ENCODE measurements around the gene CAMK2D. TPM values are rescaled to one million over a fixed set of nuclear protein-coding genes. Genes with fewer than 3 reads are reported as not detected.
A peak's percentile ranks its signal among the peaks of the same experiment; 100 is the strongest.

Gene CAMK2D
- total RNA-seq, 1 donor, result 207 TPM

DNA sequence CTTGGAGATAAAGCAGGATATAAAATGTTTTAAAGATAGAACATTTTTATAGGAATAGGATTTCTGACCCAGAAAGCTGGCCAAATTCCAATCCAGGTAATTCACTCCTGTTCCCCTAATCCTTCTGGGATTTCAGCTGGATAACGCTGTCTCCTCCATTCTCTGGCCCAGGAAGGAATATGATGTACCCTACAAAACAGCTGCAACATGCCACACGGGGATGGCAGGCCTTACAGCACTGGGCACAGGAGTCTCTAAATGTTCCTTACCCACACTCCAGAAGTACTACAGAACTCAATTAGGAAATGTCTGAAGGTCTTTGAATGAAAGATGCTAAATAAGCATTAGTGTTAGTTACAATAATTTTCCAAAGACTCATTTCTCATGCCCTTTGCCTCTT is 15.8 kb downstream of the CAMK2D start:
- TF ChIP-seq, protein P1, sequence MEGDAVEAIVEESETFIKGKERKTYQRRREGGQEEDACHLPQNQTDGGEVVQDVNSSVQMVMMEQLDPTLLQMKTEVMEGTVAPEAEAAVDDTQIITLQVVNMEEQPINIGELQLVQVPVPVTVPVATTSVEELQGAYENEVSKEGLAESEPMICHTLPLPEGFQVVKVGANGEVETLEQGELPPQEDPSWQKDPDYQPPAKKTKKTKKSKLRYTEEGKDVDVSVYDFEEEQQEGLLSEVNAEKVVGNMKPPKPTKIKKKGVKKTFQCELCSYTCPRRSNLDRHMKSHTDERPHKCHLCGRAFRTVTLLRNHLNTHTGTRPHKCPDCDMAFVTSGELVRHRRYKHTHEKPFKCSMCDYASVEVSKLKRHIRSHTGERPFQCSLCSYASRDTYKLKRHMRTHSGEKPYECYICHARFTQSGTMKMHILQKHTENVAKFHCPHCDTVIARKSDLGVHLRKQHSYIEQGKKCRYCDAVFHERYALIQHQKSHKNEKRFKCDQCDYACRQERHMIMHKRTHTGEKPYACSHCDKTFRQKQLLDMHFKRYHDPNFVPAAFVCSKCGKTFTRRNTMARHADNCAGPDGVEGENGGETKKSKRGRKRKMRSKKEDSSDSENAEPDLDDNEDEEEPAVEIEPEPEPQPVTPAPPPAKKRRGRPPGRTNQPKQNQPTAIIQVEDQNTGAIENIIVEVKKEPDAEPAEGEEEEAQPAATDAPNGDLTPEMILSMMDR (IDR thresholded peaks at IDR 0.05; ENCODE audit: extremely low read depth, low read depth, low read length), result no peak

DNA sequence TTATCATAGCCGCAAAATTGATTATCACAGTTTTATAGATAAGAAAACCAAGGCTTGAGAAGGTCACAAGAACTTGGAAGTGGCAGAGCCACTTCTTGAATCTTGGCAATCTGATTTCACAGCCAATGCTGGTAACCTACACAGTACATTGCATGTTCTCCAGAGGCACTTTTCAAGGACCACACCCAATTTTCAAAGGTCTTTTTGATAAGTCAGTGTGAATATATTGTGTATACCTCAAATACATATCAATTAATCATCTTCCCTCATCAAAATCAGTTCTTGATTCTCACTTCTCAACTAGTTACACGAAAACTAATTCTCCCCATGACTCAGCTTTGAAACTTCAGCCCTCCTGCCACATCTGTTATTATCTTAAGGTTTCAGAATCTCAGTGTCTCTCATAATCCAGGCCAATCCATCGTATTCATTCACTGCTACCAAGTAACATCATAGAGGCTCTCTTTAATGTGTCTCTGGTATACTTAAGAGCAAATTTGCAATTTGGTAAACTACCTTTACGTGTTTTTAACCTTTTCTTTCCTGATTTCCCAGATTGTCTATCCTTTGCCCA is 16.8 kb downstream of the CAMK2D start:
- peaks cover 9% of the 10 kb centered on the region for H3K36me3 ChIP-seq (ENCODE audit: insufficient read depth, low read length)
- peaks cover 90% of the 10 kb centered on the region for H3K79me2 ChIP-seq (ENCODE audit: insufficient read depth, low read length)
- H3K27me3 ChIP-seq (ENCODE audit: insufficient read depth, low read length), result no peaks in the 10 kb centered on the region
- no peak overlapping the region for H3K4me3 ChIP-seq (ENCODE audit: insufficient read depth, low read length)
- peaks cover 9% of the 10 kb centered on the region for H3K4me1 ChIP-seq (ENCODE audit: insufficient read depth, low read length)
- no peaks in the 10 kb centered on the region for H4K20me1 ChIP-seq (ENCODE audit: insufficient read depth, low read length)
- peak overlapping the region; percentile 3 for H3K27ac ChIP-seq (ENCODE audit: low read depth, low read length)
- H3K4me2 ChIP-seq (ENCODE audit: insufficient read depth, low read length), result no peak overlapping the region
- H2AFZ ChIP-seq (ENCODE audit: low read length), result no peak overlapping the region
- no peaks in the 10 kb centered on the region for H3K9me3 ChIP-seq (ENCODE audit: low read depth, low read length)
- no peak for DNase-seq (ENCODE audit: insufficient read length, low spot score, missing footprints)
- TF ChIP-seq, protein P1 (IDR thresholded peaks at IDR 0.05; ENCODE audit: extremely low read depth, low read depth, low read length), result no peak

More for the DNA sequence above, 15.8 kb downstream of the CAMK2D start:
- no peaks in the 10 kb centered on the region for H3K9me3 ChIP-seq (ENCODE audit: low read depth, low read length)
- no peak overlapping the region for H3K27ac ChIP-seq (ENCODE audit: low read depth, low read length)
- H4K20me1 ChIP-seq (ENCODE audit: insufficient read depth, low read length), result no peaks in the 10 kb centered on the region
- no peak overlapping the region for H3K4me2 ChIP-seq (ENCODE audit: insufficient read depth, low read length)
- H3K79me2 ChIP-seq (ENCODE audit: insufficient read depth, low read length), result peaks cover 90% of the 10 kb centered on the region
- DNase-seq (ENCODE audit: insufficient read length, low spot score, missing footprints), result no peak
- H2AFZ ChIP-seq (ENCODE audit: low read length), result no peak overlapping the region
- H3K4me3 ChIP-seq (ENCODE audit: insufficient read depth, low read length), result no peak overlapping the region
- no peaks in the 10 kb centered on the region for H3K27me3 ChIP-seq (ENCODE audit: insufficient read depth, low read length)
- H3K4me1 ChIP-seq (ENCODE audit: insufficient read depth, low read length), result peaks cover 6% of the 10 kb centered on the region
- peaks cover 13% of the 10 kb centered on the region for H3K36me3 ChIP-seq (ENCODE audit: insufficient read depth, low read length)

DNA sequence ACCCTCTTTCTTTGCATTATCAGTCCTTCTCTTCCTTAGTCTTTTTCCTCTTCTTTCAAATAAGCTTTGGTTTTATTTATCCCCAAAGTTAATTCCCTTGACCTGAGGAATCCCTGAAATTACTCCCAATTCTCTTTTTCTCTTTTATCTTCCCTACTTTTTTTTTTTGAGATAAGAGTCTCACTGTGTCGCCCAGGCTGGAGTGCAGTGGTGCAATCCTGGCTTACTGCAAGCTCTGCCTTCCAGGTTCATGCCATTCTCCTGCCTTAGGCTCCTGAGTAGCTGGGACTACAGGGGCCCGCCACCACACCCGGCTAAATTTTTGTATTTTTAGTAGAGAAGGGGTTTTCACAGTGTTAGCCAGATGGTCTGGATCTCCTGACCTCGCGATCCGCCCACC is 17.8 kb downstream of the CAMK2D start:
- Histone ChIP-seq H4K20me1 (ENCODE audit: insufficient read depth, low read length) (no peaks in the 10 kb centered on the region), H3K27me3 (ENCODE audit: insufficient read depth, low read length) (no peaks in the 10 kb centered on the region), H3K4me1 (ENCODE audit: insufficient read depth, low read length) (peaks cover 17% of the 10 kb centered on the region), H3K27ac (ENCODE audit: low read depth, low read length) (no peak overlapping the region), H3K36me3 (ENCODE audit: insufficient read depth, low read length) (peaks cover 9% of the 10 kb centered on the region), H3K79me2 (ENCODE audit: insufficient read depth, low read length) (peaks cover 93% of the 10 kb centered on the region), H3K9me3 (ENCODE audit: low read depth, low read length) (no peaks in the 10 kb centered on the region), H2AFZ (ENCODE audit: low read length) (no peak overlapping the region), H3K4me3 (ENCODE audit: insufficient read depth, low read length) (no peak overlapping the region), H3K4me2 (ENCODE audit: insufficient read depth, low read length) (no peak overlapping the region)
- TF ChIP-seq, protein P1 (IDR thresholded peaks at IDR 0.05; ENCODE audit: extremely low read depth, low read depth, low read length), result no peak
- no peak for DNase-seq (ENCODE audit: insufficient read length, low spot score, missing footprints)

DNA sequence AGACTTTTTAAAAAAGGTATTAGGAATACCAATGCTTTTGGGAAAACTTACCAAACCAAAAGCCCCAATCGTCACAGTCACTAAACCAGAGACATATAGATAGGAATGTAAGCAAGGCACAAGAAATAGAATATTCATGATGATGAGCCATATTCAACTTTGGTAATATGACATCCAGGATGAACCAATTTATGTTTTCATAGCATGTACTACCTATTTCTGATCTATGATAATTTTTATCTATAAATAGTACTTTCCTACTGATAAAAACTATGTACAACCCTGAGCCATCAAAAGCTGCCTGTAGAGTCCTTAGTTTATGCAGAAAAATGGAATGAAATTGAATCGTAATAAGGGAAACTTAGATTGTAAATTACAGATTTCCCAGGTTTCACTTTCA is 18.9 kb downstream of the CAMK2D start:
- Histone ChIP-seq H3K36me3 (ENCODE audit: insufficient read depth, low read length) (peaks cover 9% of the 10 kb centered on the region), H3K4me2 (ENCODE audit: insufficient read depth, low read length) (peak overlapping the region; percentile 22), H3K79me2 (ENCODE audit: insufficient read depth, low read length) (peaks cover 91% of the 10 kb centered on the region), H3K4me1 (ENCODE audit: insufficient read depth, low read length) (peaks cover 17% of the 10 kb centered on the region), H2AFZ (ENCODE audit: low read length) (no peak overlapping the region), H4K20me1 (ENCODE audit: insufficient read depth, low read length) (no peaks in the 10 kb centered on the region), H3K27ac (ENCODE audit: low read depth, low read length) (no peak overlapping the region), H3K4me3 (ENCODE audit: insufficient read depth, low read length) (no peak overlapping the region), H3K27me3 (ENCODE audit: insufficient read depth, low read length) (no peaks in the 10 kb centered on the region), H3K9me3 (ENCODE audit: low read depth, low read length) (no peaks in the 10 kb centered on the region)
- no peak for DNase-seq (ENCODE audit: insufficient read length, low spot score, missing footprints)
- TF ChIP-seq, protein P1 (IDR thresholded peaks at IDR 0.05; ENCODE audit: extremely low read depth, low read depth, low read length), result no peak

Data from osteoblast (primary cell).